ENCODE results near the gene SST.

Gene SST

DNA sequence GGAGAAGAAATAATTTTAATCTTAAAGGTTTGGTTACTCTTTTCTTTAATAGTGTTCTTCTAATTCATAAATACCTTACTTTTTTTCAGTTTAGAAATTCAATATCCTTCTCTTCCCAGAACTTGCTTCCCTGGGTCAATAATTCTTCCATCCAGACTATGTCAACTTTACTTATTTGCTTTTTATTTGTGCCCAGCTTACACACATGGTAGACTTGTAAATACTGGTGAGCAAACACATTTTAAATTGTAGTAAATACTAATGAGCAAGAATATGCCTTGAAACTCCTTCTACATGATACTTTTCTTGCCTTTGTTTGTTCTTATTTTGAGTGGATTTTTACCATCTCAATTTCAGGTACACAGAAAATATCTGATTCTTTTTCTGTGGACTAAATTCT is 33.7 kb downstream of the SST start:
- DNase-seq (ENCODE audit: low read depth in 1 of 2, low spot score in 1 of 2) = no peak

- no peak for DNase-seq (ENCODE audit: low read depth in 1 of 2, low spot score in 1 of 2)
Measured at GRCh38 chr3:187630404-187630803, 39.8 kb downstream of the SST start.

GRCh38 chr3:187629711-187630110 is 40.5 kb downstream of the SST start:
- DNase-seq (ENCODE audit: low read depth in 1 of 2, low spot score in 1 of 2) = no peak

GRCh38 chr3:187628169-187628568 is 42.0 kb downstream of the SST start:
- DNase-seq (ENCODE audit: low read depth in 1 of 2, low spot score in 1 of 2) = no peak

- no peak for DNase-seq (ENCODE audit: low read depth in 1 of 2, low spot score in 1 of 2)
Measured at GRCh38 chr3:187626581-187626980, 43.6 kb downstream of the SST start.

GRCh38 chr3:187624588-187624987 is 45.6 kb downstream of the SST start:
- no peak for DNase-seq (ENCODE audit: low read depth in 1 of 2, low spot score in 1 of 2)

DNA sequence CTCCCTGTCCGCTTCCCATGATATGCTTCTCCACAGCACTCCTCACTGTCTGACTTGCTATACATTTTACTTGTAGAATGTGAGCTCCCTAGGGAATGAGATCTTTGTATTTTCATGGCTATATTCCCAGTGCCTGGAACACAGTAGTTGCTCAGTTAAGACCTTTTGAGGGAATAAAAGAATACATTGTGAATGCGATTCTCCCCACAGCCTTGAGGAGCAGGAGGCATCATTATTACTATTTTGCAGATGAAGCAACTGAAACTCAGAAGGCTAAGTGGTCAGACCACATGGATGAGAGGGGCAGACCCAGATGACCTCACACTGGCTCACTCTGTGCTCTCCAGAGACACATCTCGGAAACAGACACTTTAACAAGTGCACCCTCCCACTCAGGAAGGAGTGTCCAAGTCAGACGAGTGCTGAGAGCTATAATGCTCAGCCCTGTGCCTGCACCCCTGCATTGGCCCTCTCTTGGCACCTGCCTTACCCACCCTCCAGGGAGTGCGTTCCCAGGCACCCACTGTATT is 46.8 kb downstream of the SST start:
- no peak for DNase-seq (ENCODE audit: low read depth in 1 of 2, low spot score in 1 of 2)

DNA sequence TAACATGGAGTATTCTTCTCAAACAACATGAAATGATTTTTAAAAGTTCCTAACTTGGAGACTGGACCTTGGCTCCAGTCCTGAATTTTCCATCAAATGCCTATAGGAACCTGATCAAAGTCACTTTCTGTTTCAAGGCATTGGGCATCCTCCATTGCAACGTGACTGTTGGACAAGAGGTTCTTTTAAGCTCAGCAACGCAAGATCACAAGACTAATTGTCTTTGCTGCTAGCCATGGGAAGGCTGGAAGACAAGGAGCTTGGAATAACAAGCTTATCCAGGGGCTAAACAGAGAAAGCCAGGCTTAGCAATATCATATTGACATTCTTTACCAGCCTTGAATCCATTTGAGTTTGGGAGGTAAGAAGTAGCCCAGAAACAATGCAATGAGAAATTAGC is 48.3 kb downstream of the SST start:
- DNase-seq (ENCODE audit: low read depth in 1 of 2, low spot score in 1 of 2) = no peak

- no peak for DNase-seq (ENCODE audit: low read depth in 1 of 2, low spot score in 1 of 2)
Measured at GRCh38 chr3:187619461-187619860, 50.7 kb downstream of the SST start.
